ENCODE results near the gene CERS4. TPM values are rescaled to one million over a fixed set of nuclear protein-coding genes. Genes with fewer than 3 reads are reported as not detected.

Gene CERS4
- total and polyA plus RNA-seq, 2 experiments from 2014 or later, result 68.5 to 109 TPM

- Mint-ChIP-seq H3K4me3 (no peak overlapping the region), H3K9me3 (no peaks in the 10 kb centered on the region), H3K27me3 (ENCODE audit: insufficient read depth, low read depth, poor library complexity) (peaks cover 6% of the 10 kb centered on the region), H3K27ac (no peak overlapping the region), H3K4me1 (peaks cover 9% of the 10 kb centered on the region; the same call in 2 of the 3 replicates), H3K36me3 (ENCODE audit: low read depth) (peaks cover 27% of the 10 kb centered on the region)
- peaks cover 7% of the 10 kb centered on the region; the same call in 1 of the 2 replicates for H3K4me1 ChIP-seq (ENCODE audit: insufficient read depth)
- no peak for TF ChIP-seq REST (IDR thresholded peaks at IDR 0.05; ENCODE audit: unreplicated experiment)
- TF ChIP-seq ZNF331 (CRISPR knock-in tag; IDR thresholded peaks at IDR 0.05; ENCODE audit: low read depth), result no peak
- TF ChIP-seq CREB1 (CRISPR knock-in tag; IDR thresholded peaks at IDR 0.05; ENCODE audit: low read depth), result no peak
- TF ChIP-seq ZNF114 (CRISPR knock-in tag; IDR thresholded peaks at IDR 0.05), result no peak
- no peak for TF ChIP-seq POLR2AphosphoS5 (IDR thresholded peaks at IDR 0.05; ENCODE audit: low read depth)
- TF ChIP-seq STAT1 (IDR thresholded peaks at IDR 0.05; ENCODE audit: unreplicated experiment), result no peak
- H3K4me3 ChIP-seq, result no peak overlapping the region
- H3K9me2 ChIP-seq (ENCODE audit: insufficient read depth), result no peaks in the 10 kb centered on the region
- DNase-seq (ENCODE audit: low spot score) (no peak), ATAC-seq (no peak)
- H3K4me2 ChIP-seq, result no peak overlapping the region
- no peaks in the 10 kb centered on the region for H3K27me3 ChIP-seq (ENCODE audit: insufficient read depth)
- H3F3A ChIP-seq (replicated peaks; ENCODE audit: low read depth), result 0 out of 2 replicates have a peak, but pooled peaks cover 14% of the 10 kb centered on the region
- no peak overlapping the region for H3K27ac ChIP-seq (ENCODE audit: low read depth)
- H3K79me2 ChIP-seq (replicated peaks; ENCODE audit: insufficient read depth), result peaks cover 14% of the 10 kb centered on the region
- no peaks in the 10 kb centered on the region; the same call in 1 of the 2 replicates for H3K36me3 ChIP-seq (ENCODE audit: insufficient read depth)
- H2AFZ ChIP-seq, result no peak overlapping the region
- H4K20me1 ChIP-seq (replicated peaks; ENCODE audit: insufficient read depth), result no peaks in the 10 kb centered on the region; the same call in 1 of the 2 replicates
These were observed 93.2 kb downstream of the CERS4 start for GRCh38 chr19:8302357-8302691.

GRCh38 chr19:8302734-8303133 lies 93.6 kb downstream of the CERS4 start:
- Histone ChIP-seq H3K27ac (ENCODE audit: low read depth) (no peak overlapping the region), H2AFZ (no peak overlapping the region), H3K4me1 (ENCODE audit: insufficient read depth) (peaks cover 7% of the 10 kb centered on the region; the same call in 1 of the 2 replicates), H3K27me3 (ENCODE audit: insufficient read depth) (no peaks in the 10 kb centered on the region), H3F3A (replicated peaks; ENCODE audit: low read depth) (peaks cover 14% of the 10 kb centered on the region; the same call in 1 of the 2 replicates), H3K4me3 (no peak overlapping the region), H3K9me2 (ENCODE audit: insufficient read depth) (no peaks in the 10 kb centered on the region), H3K36me3 (ENCODE audit: insufficient read depth) (no peaks in the 10 kb centered on the region; the same call in 1 of the 2 replicates), H4K20me1 (replicated peaks; ENCODE audit: insufficient read depth) (no peaks in the 10 kb centered on the region; the same call in 1 of the 2 replicates), H3K4me2 (no peak overlapping the region), H3K79me2 (replicated peaks; ENCODE audit: insufficient read depth) (peaks cover 17% of the 10 kb centered on the region)
- peaks cover 29% of the 10 kb centered on the region for H3K36me3 Mint-ChIP-seq (ENCODE audit: low read depth)
- no peak for ATAC-seq
- H3K9me3 Mint-ChIP-seq, result no peaks in the 10 kb centered on the region
- no peak overlapping the region for H3K4me3 Mint-ChIP-seq
- peaks cover 11% of the 10 kb centered on the region for H3K27me3 Mint-ChIP-seq (ENCODE audit: insufficient read depth, low read depth, poor library complexity)
- no peak for DNase-seq (ENCODE audit: low spot score)
- peaks cover 10% of the 10 kb centered on the region; the same call in 2 of the 3 replicates for H3K4me1 Mint-ChIP-seq
- H3K27ac Mint-ChIP-seq, result no peak overlapping the region
- no peak for TF ChIP-seq CREB1 (CRISPR knock-in tag; IDR thresholded peaks at IDR 0.05; ENCODE audit: low read depth)
- no peak for TF ChIP-seq CTCF (conservative IDR thresholded peaks at IDR 0.05; ENCODE audit: low read depth in 2 of 2)
- TF ChIP-seq STAT1 (IDR thresholded peaks at IDR 0.05; ENCODE audit: unreplicated experiment), result no peak
- no peak for TF ChIP-seq NANOG (IDR thresholded peaks at IDR 0.05; ENCODE audit: borderline replicate concordance)
- TF ChIP-seq ZNF114 (CRISPR knock-in tag; IDR thresholded peaks at IDR 0.05), result no peak
- no peak for TF ChIP-seq REST (IDR thresholded peaks at IDR 0.05; ENCODE audit: unreplicated experiment)
